HepG2 (cell line): ENCODE measurements around the gene RNF13. TPM values are rescaled to one million over a fixed set of nuclear protein-coding genes. Genes with fewer than 3 reads are reported as not detected.

Source experiments
- ASH2L ChIP-seq: fragments of 300-600, 200-600 bp; sonication (generic); IDR thresholded peaks from 2 replicates; pipeline ENCODE4 v1.7.0; 2017; ENCODE audit warnings: low read depth, mild to moderate bottlenecking, moderate library complexity, mixed read lengths, low read length; ENCODE audit not compliant: insufficient read length
- KDM2A ChIP-seq: sonication (generic); formaldehyde crosslinking; IDR thresholded peaks from 2 replicates; pipeline ENCODE4 v1.4.0; 2020; ENCODE audit warnings: low read depth, missing genetic modification reagents, borderline replicate concordance
- LCORL ChIP-seq, 2 experiments: fragments of 450-650 bp in 1 of 2; sonication (generic) in 1 of 2; formaldehyde crosslinking in 1 of 2; IDR thresholded peaks; 2 replicates each; pipeline versions ENCODE4 v1.5.0 to v1.6.1; 2017 to 2020; ENCODE audit warnings: antibody characterized with exemption in 1 of 2, missing genetic modification reagents in 1 of 2
- SMYD3 ChIP-seq: sonication (generic); formaldehyde crosslinking; IDR thresholded peaks from 2 replicates; pipeline ENCODE4 v1.8.1; 2023; ENCODE audit warnings: mild to moderate bottlenecking, missing genetic modification reagents
- SNRNP70 ChIP-seq: fragments of 200-400 bp; formaldehyde crosslinking; IDR thresholded peaks from 2 replicates; pipeline ENCODE4 v1.6.1; 2017; ENCODE audit warnings: mild to moderate bottlenecking, low read depth, low read length, moderate library complexity
- SRSF1 ChIP-seq: fragments of 200-400 bp; formaldehyde crosslinking; optimal IDR thresholded peaks from 2 replicates; pipeline ENCODE3; 2017; ENCODE audit warnings: mild to moderate bottlenecking, low read depth, low read length, moderate library complexity
- YY1 ChIP-seq: IDR thresholded peaks from 2 replicates; pipeline ENCODE4 v1.6.1; 2011; ENCODE audit warnings: low read length, low read depth, moderate library complexity, mild to moderate bottlenecking; ENCODE audit not compliant: insufficient read depth, insufficient replicate concordance
- ZBTB43 ChIP-seq: sonication (generic); formaldehyde crosslinking; conservative IDR thresholded peaks from 2 replicates; pipeline ENCODE4 v1.4.0; 2020; ENCODE audit warnings: missing genetic modification reagents
- ZFX ChIP-seq: sonication (generic); formaldehyde crosslinking; IDR thresholded peaks from 2 replicates; pipeline ENCODE4 v1.4.0; 2020; ENCODE audit warnings: mild to moderate bottlenecking, low read depth, missing genetic modification reagents, moderate library complexity
- ZNF331 ChIP-seq: sonication (generic); formaldehyde crosslinking; IDR thresholded peaks from 2 replicates; pipeline ENCODE4 v1.4.0; 2020; ENCODE audit warnings: missing genetic modification reagents
- ZNF704 ChIP-seq: sonication (generic); formaldehyde crosslinking; IDR thresholded peaks from 2 replicates; pipeline ENCODE4 v1.8.1; 2023; ENCODE audit warnings: mild to moderate bottlenecking, inconsistent platforms, moderate library complexity, missing genetic modification reagents, borderline replicate concordance
- ZNF784 ChIP-seq: sonication (generic); formaldehyde crosslinking; IDR thresholded peaks from 2 replicates; pipeline ENCODE4 v1.5.1; 2020; ENCODE audit warnings: missing genetic modification reagents, mild to moderate bottlenecking, borderline replicate concordance
- polyA plus RNA-seq, 8 experiments: library from polyadenylated mRNA; depleted of rRNA in 3 of 8; stranded (reverse) in 7 of 8; unstranded in 1 of 8; fragments of >200 nt; fragmentation: Illumina TruSeq in 4 of 8; extraction: Trizol in 4 of 8; gene quantifications; 2 replicates each; pipeline versions ENCODE4 v1.2.1 to v1.2.3, GENCODE V29; 2011 to 2016; ENCODE audit warnings: low read depth in 4 of 8, missing spikeins in 1 of 8, mixed read lengths in 1 of 8; ENCODE audit not compliant: insufficient read depth in 1 of 8
- total RNA-seq, 5 experiments: library from RNA; depleted of rRNA; stranded (reverse); fragments of >200 nt; fragmentation: Illumina TruSeq; extraction: Trizol; gene quantifications; 2 replicates each; pipeline ENCODE4 v1.2.3, GENCODE V29; 2016; ENCODE audit warnings: low read depth in 1 of 5
- TF ChIP-seq, protein P1 (sequence below): IDR thresholded peaks from 2 replicates; pipeline ENCODE4 v1.6.1; 2016; ENCODE audit warnings: missing compliant biosample characterization, missing genetic modification reagents, borderline replicate concordance
- TF ChIP-seq, protein P2 (sequence below): sonication (generic); formaldehyde crosslinking; IDR thresholded peaks from 2 replicates; pipeline ENCODE4 v1.4.0; 2020; ENCODE audit warnings: missing genetic modification reagents
- TF ChIP-seq, protein P3 (sequence below): sonication (generic); formaldehyde crosslinking; IDR thresholded peaks from 2 replicates; pipeline ENCODE4 v1.5.1; 2020; ENCODE audit warnings: mild to moderate bottlenecking, missing genetic modification reagents, borderline replicate concordance

RNF13 gene
- total and polyA plus RNA-seq, 2 of the 13 experiments (the other 11 are each of a cell fraction or from before 2014, with no cell fraction given), result 39.8 to 46.0 TPM

- TF ChIP-seq SNRNP70 (peak; percentile 94), ZNF331 (CRISPR knock-in tag) (0 out of 2 replicates have a peak, but pooled peaks have one; percentile 10), KDM2A (CRISPR knock-in tag) (0 out of 2 replicates have a peak, but pooled peaks have one; percentile 11), ZNF704 (no peak), LCORL (IDR thresholded peaks at IDR 0.05) (no peak), LCORL (CRISPR knock-in tag; IDR thresholded peaks at IDR 0.05) (no peak), ZFX (CRISPR knock-in tag) (0 out of 2 replicates have a peak, but pooled peaks have one; percentile 4), SMYD3 (CRISPR knock-in tag) (0 out of 2 replicates have a peak, but pooled peaks have one; percentile 22), ZNF784 (CRISPR knock-in tag) (no peak), SRSF1 (peak; percentile 72), YY1 (peak; percentile 48), ZBTB43 (no peak), ASH2L (peak; percentile 64)
- TF ChIP-seq, protein P1, sequence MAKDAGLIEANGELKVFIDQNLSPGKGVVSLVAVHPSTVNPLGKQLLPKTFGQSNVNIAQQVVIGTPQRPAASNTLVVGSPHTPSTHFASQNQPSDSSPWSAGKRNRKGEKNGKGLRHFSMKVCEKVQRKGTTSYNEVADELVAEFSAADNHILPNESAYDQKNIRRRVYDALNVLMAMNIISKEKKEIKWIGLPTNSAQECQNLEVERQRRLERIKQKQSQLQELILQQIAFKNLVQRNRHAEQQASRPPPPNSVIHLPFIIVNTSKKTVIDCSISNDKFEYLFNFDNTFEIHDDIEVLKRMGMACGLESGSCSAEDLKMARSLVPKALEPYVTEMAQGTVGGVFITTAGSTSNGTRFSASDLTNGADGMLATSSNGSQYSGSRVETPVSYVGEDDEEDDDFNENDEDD (CRISPR knock-in tag), result no peak
- TF ChIP-seq, protein P2, sequence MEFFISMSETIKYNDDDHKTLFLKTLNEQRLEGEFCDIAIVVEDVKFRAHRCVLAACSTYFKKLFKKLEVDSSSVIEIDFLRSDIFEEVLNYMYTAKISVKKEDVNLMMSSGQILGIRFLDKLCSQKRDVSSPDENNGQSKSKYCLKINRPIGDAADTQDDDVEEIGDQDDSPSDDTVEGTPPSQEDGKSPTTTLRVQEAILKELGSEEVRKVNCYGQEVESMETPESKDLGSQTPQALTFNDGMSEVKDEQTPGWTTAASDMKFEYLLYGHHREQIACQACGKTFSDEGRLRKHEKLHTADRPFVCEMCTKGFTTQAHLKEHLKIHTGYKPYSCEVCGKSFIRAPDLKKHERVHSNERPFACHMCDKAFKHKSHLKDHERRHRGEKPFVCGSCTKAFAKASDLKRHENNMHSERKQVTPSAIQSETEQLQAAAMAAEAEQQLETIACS (CRISPR knock-in tag), result no peak
- TF ChIP-seq, protein P3, sequence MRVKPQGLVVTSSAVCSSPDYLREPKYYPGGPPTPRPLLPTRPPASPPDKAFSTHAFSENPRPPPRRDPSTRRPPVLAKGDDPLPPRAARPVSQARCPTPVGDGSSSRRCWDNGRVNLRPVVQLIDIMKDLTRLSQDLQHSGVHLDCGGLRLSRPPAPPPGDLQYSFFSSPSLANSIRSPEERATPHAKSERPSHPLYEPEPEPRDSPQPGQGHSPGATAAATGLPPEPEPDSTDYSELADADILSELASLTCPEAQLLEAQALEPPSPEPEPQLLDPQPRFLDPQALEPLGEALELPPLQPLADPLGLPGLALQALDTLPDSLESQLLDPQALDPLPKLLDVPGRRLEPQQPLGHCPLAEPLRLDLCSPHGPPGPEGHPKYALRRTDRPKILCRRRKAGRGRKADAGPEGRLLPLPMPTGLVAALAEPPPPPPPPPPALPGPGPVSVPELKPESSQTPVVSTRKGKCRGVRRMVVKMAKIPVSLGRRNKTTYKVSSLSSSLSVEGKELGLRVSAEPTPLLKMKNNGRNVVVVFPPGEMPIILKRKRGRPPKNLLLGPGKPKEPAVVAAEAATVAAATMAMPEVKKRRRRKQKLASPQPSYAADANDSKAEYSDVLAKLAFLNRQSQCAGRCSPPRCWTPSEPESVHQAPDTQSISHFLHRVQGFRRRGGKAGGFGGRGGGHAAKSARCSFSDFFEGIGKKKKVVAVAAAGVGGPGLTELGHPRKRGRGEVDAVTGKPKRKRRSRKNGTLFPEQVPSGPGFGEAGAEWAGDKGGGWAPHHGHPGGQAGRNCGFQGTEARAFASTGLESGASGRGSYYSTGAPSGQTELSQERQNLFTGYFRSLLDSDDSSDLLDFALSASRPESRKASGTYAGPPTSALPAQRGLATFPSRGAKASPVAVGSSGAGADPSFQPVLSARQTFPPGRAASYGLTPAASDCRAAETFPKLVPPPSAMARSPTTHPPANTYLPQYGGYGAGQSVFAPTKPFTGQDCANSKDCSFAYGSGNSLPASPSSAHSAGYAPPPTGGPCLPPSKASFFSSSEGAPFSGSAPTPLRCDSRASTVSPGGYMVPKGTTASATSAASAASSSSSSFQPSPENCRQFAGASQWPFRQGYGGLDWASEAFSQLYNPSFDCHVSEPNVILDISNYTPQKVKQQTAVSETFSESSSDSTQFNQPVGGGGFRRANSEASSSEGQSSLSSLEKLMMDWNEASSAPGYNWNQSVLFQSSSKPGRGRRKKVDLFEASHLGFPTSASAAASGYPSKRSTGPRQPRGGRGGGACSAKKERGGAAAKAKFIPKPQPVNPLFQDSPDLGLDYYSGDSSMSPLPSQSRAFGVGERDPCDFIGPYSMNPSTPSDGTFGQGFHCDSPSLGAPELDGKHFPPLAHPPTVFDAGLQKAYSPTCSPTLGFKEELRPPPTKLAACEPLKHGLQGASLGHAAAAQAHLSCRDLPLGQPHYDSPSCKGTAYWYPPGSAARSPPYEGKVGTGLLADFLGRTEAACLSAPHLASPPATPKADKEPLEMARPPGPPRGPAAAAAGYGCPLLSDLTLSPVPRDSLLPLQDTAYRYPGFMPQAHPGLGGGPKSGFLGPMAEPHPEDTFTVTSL (CRISPR knock-in tag), result 0 out of 2 replicates have a peak, but pooled peaks have one; percentile 22
These were observed 157.1 kb downstream of the RNF13 start (continued) for GRCh38 chr3:149969940-149970715.
